ENCODE measurements around the gene C2orf92.

Gene C2orf92

GRCh38 chr2:97730245-97730644 lies 60.7 kb downstream of the C2orf92 start:
- no peak for DNase-seq (ENCODE audit: low read depth)

- no peak for DNase-seq (ENCODE audit: low read depth)
These were observed 61.9 kb downstream of the C2orf92 start for GRCh38 chr2:97731274-97732020.

- no peak for DNase-seq (ENCODE audit: low read depth)
These were observed 63.2 kb downstream of the C2orf92 start for GRCh38 chr2:97732436-97733340.

GRCh38 chr2:97733341-97734035 lies 64.0 kb downstream of the C2orf92 start:
- DNase-seq (ENCODE audit: low read depth): no peak

GRCh38 chr2:97734061-97735051 lies 64.8 kb downstream of the C2orf92 start:
- no peak for DNase-seq (ENCODE audit: low read depth)

- DNase-seq (ENCODE audit: low read depth): no peak
These were observed 65.6 kb downstream of the C2orf92 start for GRCh38 chr2:97735161-97735561.

GRCh38 chr2:97736185-97736584 lies 66.7 kb downstream of the C2orf92 start:
- DNase-seq (ENCODE audit: low read depth): no peak

- no peak for DNase-seq (ENCODE audit: low read depth)
These were observed 67.3 kb downstream of the C2orf92 start for GRCh38 chr2:97736608-97737330.

- DNase-seq (ENCODE audit: low read depth): no peak
These were observed 68.1 kb downstream of the C2orf92 start for GRCh38 chr2:97737421-97738178.

- DNase-seq (ENCODE audit: low read depth): no peak
These were observed 68.9 kb downstream of the C2orf92 start for GRCh38 chr2:97738179-97739019.

GRCh38 chr2:97739020-97739892 lies 69.7 kb downstream of the C2orf92 start:
- no peak for DNase-seq (ENCODE audit: low read depth)

- DNase-seq (ENCODE audit: low read depth): no peak
These were observed 70.4 kb downstream of the C2orf92 start for GRCh38 chr2:97739893-97740245.

- DNase-seq (ENCODE audit: low read depth): no peak
These were observed 71.2 kb downstream of the C2orf92 start for GRCh38 chr2:97740590-97741182.

- no peak for DNase-seq (ENCODE audit: low read depth)
These were observed 71.7 kb downstream of the C2orf92 start for GRCh38 chr2:97741251-97741650.

GRCh38 chr2:97741686-97742085 lies 72.2 kb downstream of the C2orf92 start:
- DNase-seq (ENCODE audit: low read depth): no peak

- DNase-seq (ENCODE audit: low read depth): no peak
These were observed 72.9 kb downstream of the C2orf92 start for GRCh38 chr2:97742381-97742847.

GRCh38 chr2:97743913-97744312 lies 74.4 kb downstream of the C2orf92 start:
- DNase-seq (ENCODE audit: low read depth): no peak

Measured in stimulated activated CD8-positive, alpha-beta memory T cell treated with anti-CD3 and anti-CD28 coated beads, Interleukin-7, amount 100 ng/mL, for 24 hours (primary cell).